ENCODE measurements around the gene KPNA5.
"Not testable (repeated sequence)": the region's sequence is repeated elsewhere in the genome, so short reads cannot be mapped to it uniquely, and the experiment has no call there.

The KPNA5 gene

DNA sequence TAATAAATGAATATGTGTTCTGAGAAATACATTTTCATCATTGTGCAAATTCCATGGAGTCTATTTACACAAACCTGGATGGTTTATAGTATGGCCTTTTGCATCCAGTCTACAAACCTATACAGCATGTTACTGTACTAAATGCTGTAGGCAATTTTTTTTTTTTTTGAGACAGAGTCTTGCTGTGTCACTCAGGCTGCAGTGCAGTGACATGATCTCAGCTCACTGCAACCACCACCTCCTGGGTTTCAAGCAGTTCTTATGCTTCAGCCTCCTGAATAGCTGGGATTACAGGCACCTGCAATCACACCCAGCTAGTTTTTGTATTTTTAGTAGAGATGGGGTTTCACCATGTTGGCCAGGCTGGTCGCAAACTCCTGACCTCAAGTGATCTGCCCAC is 22.9 kb downstream of the KPNA5 start:
- DNase-seq (ENCODE audit: low read depth) = not testable (repeated sequence)

DNA sequence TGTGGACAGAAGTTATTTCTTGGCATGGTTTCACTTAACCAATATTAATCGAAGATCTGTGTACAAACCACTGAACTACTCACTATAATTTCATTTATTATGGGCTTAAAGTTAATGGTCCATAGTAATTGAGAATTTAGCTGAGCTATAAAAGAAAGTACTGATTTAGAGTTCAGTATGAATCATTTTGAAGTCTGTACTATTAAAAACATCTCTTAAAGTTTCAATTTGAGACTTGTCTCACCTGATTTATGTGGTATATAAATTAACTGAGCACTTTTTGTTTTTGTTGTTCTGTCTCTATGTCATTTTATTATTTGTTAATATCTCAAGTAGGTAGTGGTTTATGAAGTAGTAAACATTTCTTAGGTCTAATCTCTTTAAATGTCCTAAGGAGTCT is 24.9 kb downstream of the KPNA5 start:
- no peak for DNase-seq (ENCODE audit: low read depth)

DNA sequence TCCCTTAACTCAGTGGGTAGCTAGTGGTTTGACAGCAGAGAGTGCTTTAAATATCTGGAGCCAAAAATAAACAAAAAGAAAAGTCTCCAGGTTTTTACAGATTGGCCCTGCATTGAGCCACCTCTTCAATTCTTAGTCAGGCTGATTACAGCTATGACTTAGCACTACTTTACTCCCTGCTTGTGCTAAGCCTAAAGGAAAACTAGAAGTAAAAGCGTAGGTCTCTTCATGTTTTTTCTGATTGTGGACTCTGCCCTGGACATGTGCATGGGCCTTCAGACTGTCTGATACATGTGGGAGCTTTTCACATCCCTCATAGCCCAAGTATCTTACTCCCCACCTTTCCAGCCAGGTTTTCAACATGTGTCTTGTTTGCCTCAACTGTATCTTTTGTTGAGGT is 33.3 kb downstream of the KPNA5 start:
- no peak for DNase-seq (ENCODE audit: low read depth)

DNA sequence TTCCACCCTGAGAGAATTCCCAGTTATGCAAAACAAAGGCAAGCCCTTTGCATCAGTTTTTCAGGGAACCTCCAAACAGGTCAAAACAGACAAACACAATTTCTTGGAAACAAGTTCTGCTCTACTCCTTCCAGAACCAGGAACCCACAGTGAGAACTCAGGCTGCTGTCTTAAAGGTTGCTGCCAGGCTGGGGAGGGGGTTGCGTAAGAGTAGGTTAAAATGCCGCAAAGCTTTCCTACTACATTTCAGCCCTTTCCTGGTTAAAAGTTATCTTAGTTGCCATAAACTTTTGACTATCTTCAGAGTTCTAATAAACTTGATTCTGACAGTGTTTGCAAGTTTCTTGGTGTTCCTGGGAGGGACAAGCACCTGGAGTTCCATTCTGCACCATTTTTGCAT is 33.8 kb downstream of the KPNA5 start:
- no peak for DNase-seq (ENCODE audit: low read depth)

DNA sequence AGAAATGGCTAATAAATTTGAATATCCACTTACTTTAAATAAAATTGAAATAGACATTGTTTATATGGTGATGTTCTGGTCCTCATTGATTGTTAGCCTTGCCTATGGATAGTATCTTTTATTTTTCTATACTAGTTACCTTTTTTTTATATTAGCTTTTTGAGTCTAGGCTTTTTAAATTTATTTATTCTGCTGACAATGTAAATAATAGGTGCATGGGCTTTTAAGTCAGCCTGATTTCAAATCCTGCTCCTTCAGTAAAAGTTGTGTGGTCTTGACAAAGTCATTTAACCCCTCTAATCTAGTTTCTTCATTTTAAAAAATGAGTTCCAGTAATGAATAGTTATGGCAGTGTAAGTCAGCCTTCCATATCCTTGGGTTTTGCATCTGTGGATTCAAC is 45.9 kb downstream of the KPNA5 start:
- DNase-seq (ENCODE audit: low read depth) = no peak

DNA sequence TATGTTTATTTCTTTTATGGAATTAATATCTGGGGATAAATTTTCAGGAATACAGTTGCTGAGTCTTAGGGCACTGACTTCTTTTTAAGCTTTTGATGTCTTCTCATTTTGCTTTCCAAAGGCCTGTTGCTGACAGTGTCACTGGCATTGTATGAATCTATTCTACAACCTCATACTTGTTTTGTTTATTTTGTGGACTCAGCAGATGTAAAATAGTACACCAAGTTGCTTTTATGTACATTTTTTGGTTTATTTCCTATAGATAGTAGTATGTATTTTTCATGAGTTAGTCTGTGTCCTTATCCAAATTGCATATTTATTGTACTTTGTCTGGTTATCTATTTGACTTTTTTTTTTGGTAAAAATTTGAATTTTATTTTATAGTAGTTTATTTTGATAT is 49.5 kb downstream of the KPNA5 start:
- no peak for DNase-seq (ENCODE audit: low read depth)

DNA sequence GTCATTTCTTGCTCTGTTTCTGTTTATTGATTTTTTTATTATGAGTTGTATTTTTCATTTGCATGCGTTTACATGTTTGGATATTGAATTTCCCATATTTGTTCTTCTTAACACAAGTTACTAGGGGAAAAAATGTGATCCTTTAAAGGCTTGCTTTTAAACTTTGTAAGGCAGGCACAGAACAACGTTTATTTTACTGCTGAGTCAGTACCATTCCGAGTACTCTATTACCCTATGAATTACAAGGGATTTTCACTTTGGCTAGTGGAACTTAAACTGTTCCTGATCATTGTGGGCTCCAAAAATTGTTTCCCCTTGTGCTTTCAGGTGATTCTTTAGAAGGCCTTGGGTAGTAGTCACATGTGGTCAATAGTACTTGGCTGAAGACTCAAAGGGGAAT is 56.0 kb downstream of the KPNA5 start:
- DNase-seq (ENCODE audit: low read depth) = no peak

DNA sequence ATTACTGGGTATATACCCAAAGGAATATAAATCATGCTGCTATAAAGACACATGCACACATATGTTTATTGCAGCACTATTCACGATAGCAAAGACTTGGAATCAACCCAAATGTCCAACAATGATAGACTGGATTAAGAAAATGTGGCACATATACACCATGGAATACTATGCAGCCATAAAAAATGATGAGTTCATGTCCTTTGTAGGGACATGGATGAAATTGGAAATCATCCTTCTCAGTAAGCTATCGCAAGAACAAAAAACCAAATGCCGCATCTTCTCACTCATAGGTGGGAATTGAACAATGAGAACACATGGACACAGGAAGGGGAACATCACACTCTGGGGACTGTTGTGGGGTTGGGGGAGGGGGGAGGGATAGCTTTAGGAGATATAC is 59.5 kb downstream of the KPNA5 start:
- DNase-seq (ENCODE audit: low read depth) = not testable (repeated sequence)

DNA sequence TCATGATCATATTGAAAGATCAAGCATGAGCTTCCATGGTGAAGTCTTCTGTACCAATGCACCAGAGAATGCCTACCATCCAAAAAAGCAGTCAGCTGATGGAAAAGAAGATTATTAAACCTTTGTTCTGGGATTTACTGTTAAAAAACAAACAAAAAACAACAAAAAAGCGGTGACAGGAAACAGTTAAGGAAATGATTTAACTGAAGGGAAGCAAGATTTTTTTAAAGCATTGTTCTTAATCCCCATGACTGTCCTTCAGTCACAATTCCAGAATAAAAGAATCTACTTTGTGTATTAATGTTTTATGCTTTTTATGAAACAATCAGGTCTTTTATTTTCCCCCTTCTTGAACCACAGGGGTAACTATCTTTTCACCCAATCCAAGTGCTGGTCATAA is 60.6 kb downstream of the KPNA5 start:
- DNase-seq (ENCODE audit: low read depth) = no peak

DNA sequence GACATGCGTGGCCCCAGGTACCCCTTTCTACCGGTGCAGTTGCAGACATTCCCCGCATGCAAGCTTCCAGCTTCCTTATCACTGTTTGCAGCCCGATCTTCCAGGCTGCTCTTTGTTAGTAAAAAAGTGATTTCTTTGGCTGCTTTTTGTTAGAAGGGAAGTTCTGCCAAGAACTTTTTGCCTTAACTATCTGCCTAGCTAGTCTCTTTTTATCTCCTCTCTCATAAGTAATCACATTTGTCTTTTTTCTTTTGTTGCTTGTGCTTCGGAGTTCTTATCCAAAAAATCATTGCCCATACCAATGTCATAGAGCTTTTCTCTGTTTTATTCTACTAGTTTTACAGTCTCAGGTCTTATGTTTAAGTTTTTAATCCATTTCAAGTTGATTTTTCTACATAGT is 64.2 kb downstream of the KPNA5 start:
- no peak for DNase-seq (ENCODE audit: low read depth)

DNA sequence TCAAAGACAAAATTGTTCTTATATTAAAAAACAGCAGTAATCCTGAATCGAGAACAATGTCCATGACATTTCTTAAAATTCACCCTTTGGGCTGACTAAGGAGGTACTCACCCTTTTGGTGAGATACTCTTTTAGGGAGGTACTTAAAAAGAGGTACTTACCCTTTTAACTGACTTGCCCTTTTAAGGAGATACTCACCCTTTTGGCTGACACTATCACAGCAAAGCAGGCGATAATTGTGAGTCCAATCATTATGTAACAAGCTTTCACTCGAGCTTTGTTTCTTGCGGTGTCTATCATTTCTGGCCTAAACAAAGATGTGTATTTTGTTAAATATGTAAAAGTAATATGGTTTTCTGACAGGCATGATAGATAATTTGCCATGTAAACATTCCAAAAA is 80.8 kb downstream of the KPNA5 start:
- DNase-seq (ENCODE audit: low read depth) = no peak

DNA sequence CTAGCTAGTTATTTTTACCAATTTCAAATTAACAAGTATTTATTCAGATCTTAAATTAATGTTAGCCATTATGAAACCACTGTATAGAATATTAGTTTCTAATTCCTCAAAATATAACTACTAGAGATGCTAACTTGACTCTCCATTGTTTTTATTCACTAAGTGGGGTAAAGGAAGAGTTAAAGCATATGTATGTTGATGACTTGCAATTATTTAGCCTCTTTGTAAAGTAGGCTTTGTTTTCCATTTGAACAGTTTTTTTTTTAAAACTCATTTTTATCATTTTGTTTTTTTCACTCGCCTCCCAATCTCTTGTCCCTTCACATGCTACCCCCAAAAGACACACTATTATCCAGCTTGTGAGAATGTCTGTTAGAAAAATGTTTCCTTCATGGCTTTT is 81.2 kb downstream of the KPNA5 start:
- no peak for DNase-seq (ENCODE audit: low read depth)

DNA sequence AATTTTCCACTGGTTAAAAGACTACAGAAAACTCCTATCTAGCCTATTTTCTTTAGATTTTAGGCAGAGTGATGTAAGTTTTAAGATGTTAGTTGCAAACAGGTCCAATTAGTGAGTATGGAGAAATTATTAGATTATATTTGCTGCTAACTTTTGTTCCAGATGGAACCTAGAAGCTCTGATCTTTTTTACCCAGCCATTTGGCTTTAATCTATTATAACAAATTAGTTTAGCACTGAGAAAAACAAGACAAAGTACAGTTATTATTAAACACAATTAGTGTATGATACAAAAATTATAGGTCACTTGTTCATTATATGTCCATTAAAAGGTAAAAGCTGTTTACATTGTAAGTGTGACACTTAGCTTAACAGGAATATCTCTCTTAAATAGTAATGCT is 82.0 kb downstream of the KPNA5 start:
- DNase-seq (ENCODE audit: low read depth) = no peak

DNA sequence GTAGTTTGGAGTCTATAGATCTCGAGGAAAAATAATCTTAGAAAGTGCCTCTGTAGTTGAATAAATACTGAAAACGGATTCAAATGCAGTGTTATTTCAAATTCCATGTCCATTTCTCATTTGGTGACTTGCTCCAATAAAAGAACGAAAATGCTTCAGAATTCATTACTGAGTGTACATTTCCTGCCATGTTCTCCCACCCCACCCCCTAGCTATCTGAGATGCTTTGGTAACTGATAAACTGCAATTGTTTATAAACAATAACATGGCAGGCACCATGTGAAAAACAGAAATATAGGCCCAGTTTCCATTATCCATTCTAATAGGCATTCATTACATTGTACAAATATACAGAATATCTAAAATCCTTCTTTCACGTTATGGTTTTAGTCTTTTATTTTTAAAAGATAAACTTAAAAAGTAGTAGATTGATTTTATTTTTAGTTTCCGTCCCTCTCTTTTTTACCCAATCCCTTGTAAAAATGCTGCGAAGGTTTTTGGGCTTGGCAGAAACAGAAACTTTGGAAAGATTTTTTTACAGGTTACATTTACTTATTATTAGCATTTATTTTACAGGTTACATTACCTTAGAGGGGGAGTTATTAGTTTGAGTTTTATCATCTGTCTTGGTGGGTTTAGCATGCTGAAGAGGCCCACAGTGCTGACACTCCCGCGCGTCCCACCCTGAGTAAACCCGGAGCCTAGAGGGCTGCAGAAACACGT is 83.1 kb downstream of the KPNA5 start:
- no peak for DNase-seq (ENCODE audit: low read depth)

DNA sequence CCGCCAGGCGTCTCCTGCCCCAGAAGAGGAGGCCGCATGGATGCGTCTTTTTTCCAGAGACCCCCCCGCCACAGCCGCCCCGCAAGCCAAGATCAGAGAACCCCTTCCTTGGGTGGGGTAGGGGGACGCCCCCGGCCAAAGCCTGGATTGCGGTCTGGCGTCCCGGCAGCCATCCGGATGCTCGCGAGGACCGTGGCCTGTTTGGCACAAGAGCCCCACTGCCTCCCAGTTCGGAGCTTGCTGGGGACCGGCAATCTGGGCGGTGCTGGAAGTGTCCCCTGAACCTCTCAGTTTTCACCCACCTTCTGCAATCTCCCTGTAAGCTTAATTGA is 83.6 kb downstream of the KPNA5 start:
- DNase-seq (ENCODE audit: low read depth) = no peak

DNA sequence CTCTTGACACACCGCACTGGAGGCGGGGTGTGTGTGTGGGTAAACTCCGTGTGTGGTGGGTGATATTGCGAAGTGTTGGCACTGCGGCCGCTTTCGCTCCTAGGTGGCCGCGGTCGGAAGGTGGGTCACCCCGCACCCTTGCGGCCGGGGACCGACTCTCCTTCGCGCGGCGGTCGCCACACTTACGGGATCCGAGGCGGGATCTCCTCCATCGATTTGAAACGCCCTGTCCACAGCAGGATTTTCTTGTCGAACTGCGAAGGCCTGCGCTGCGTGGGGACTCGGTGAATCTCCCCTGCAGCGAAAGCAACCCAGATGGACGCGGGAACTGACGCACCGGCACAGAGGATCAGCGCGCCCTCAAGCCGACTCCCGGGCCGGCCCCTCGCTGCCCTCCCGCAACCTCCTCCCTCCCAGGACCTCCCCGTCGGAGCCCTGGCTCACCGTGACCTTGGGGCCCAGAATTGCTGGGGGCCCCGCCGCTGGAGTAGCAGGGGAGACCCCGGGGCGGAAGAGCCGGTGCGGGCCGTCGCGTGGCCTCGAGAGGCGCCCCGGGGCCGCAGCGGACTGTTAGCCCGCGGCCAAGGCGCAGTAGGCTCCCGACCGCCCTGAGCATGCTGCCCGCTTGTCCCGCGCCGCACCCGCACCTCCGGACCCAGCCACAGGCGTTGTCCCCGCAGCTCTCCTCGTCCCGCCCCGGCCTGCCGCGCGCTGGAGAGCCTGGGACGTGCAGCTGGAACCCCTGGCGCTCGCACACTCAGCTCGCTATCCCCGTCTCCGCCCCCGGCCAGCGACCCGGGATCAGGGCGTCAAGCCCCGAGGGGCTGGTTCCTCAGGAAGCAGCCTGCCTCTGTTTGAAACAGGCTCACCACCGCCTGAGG is 84.2 kb downstream of the KPNA5 start, which contains the start of gene FAM162B:
FAM162B (minus strand) TSS at position 759 of the 881 bp plus-strand sequence; CDS start at position 616, 143 bp downstream.
- no peak for DNase-seq (ENCODE audit: low read depth)

DNA sequence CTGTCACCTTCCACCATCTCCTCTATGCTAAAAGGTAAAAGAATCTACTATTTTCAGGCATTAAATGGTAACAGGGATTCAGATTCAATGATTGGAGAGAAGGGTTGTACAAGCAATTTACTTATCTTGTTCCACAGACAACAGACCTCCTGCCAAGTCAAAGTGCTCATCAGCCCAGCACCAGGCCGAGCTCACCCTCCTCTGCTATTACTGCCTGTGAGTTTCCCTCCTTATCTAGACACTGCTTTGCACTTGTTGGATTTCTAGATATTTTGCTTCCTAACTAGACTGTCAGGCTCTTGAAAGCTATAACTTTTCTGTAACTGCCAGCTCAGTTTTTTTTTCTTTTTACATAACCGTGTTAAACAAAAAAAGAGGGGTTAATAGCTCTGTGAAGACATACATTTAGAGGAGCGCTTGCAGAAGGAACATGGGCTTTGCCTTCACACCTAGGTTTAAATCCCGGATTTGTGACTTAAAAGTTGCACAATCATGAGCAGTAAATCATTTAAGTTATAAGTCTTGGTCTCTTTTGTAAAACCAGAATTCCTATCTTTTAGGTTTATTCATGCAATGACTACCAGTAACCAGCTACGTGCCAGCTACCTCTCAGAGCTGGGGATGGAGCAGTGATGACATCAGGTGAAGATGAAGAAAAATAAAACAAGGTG is 85.6 kb downstream of the KPNA5 start:
- no peak for DNase-seq (ENCODE audit: low read depth)

DNA sequence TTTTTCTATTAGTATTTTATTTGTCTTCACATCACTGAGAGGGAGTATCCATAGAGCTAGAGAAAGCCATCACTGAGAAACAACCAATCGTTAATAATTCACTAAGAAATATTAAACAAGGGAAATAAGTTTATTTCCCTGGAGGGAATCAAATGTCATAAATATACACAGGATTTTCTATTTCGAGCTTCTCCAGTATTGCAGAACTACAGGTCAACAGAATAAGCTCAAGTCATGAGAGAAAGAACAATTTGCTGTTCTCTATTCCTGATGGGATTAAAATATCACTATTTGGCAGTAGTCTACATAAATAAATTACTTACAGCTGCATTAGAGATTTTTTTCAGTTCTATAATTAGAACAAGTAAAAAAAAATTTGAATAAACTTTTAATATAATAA is 86.7 kb downstream of the KPNA5 start:
- no peak for DNase-seq (ENCODE audit: low read depth)

DNA sequence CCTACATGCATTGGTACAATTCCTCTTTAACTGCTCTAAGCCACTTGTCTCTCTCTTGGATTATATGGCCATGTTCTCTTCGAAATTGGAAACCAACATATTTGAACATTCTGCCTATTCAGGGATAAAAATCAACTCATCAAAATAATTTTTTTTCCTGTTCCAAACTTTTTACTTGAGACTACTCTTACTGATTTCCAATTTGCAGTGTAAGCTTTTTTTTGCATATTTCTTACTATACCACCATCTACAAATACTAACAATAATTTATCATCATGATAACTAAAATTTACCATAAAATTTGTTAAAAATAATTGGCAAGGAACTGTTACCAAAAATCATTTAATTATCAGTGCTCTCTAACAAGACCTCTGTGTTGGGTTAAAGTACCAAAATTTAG is 91.4 kb downstream of the KPNA5 start:
- DNase-seq (ENCODE audit: low read depth) = no peak

DNA sequence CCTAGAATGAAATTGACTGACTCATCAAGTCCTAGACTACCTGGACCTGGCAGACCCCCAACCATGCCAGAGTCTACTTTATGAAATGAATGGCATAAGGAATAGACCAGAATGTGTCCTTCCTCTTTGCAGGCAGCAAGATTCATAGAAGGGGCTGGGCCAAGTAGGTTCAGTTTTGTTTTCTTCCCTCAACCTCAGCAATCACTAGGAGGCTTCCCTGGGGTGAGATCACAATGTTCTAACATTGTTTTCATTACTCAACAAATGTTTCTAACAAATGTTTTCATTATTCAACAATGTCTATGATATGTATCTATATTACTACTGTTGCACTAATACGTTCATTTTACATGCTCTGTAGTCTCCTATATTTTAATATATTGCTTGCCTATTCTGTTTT is 92.9 kb downstream of the KPNA5 start:
- DNase-seq (ENCODE audit: low read depth) = no peak

DNA sequence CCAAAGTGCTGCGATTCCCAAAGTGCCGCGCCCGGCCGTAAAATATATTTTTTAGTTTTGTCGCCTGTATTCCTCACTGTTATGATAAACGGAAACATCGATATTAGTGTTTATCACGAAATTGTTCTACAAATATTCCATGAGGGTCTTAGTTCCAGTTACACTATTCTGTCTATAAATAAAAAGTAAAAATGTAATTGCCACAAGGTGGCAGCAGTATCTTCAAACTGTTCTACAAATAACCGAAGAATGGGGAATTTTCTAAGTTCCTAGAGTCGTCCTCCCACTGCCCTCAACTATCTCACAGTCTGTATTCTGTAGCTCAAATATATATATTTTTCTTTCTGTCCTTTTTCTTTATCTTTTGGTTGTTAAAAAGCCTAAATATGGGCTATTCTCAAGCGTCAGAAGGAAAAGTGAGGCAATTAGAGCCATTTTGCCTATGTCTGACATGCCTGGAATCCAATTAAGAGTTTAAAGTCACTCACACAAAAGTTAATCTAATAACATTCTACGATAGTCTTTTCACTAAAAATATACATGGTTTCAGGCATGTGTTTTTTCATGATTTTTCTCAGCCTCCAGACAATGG is 98.7 kb downstream of the KPNA5 start:
- no peak for DNase-seq (ENCODE audit: low read depth)

DNA sequence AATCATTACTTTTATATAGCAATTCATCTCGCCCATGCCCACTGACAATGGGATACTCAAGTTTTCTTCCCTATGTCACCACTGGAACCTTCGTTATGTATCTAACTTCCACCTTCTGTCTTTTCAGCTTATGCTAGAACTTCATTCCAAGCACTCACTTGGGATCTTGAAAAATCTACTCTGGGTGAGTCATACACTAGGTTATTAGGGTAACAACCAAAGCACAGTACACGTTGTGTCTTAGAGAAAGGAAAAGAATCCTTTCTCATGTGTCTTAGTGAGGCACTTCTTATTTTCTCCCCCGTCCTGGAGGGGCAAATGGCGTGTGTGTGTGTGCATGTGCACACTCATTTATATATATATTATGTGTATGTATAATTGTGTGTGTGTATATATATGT is 102.8 kb downstream of the KPNA5 start:
- DNase-seq (ENCODE audit: low read depth) = no peak

All from activated gamma-delta T cell treated with anti-CD3 and anti-CD28 coated beads, Interleukin-2, amount 50 U/mL, for 16 hours (primary cell).